ENCODE measurements around the gene THUMPD2.

DNA sequence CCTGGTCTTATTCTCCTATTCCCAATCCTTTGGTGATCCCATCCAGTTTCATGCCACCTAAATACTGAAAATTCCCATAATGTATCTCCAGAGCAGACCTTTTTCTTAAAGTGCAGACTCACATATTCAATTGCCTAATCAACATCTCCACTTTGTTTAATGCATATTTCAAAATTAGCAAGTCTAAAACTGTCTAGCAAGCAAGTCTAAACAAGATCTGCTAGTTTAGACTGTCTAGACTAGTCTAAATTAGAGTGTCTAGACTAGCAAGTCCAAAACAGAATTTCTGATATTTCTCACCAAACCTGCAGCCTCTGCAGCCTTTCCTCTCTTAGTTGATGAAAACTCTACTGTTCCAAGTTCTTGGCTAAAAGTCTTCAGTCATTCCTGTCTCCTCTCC lies 44.6 kb downstream of the THUMPD2 start:
- TF ChIP-seq, protein P1, sequence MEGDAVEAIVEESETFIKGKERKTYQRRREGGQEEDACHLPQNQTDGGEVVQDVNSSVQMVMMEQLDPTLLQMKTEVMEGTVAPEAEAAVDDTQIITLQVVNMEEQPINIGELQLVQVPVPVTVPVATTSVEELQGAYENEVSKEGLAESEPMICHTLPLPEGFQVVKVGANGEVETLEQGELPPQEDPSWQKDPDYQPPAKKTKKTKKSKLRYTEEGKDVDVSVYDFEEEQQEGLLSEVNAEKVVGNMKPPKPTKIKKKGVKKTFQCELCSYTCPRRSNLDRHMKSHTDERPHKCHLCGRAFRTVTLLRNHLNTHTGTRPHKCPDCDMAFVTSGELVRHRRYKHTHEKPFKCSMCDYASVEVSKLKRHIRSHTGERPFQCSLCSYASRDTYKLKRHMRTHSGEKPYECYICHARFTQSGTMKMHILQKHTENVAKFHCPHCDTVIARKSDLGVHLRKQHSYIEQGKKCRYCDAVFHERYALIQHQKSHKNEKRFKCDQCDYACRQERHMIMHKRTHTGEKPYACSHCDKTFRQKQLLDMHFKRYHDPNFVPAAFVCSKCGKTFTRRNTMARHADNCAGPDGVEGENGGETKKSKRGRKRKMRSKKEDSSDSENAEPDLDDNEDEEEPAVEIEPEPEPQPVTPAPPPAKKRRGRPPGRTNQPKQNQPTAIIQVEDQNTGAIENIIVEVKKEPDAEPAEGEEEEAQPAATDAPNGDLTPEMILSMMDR (IDR thresholded peaks at IDR 0.05): no peak
- TF ChIP-seq POLR2A (IDR thresholded peaks at IDR 0.05) (no peak), POLR2AphosphoS5 (IDR thresholded peaks at IDR 0.05) (no peak), EP300 (IDR thresholded peaks at IDR 0.05) (no peak)

Measured in sigmoid colon (tissue), 4 donors.